ENCODE results near the gene FEN1.

DNA sequence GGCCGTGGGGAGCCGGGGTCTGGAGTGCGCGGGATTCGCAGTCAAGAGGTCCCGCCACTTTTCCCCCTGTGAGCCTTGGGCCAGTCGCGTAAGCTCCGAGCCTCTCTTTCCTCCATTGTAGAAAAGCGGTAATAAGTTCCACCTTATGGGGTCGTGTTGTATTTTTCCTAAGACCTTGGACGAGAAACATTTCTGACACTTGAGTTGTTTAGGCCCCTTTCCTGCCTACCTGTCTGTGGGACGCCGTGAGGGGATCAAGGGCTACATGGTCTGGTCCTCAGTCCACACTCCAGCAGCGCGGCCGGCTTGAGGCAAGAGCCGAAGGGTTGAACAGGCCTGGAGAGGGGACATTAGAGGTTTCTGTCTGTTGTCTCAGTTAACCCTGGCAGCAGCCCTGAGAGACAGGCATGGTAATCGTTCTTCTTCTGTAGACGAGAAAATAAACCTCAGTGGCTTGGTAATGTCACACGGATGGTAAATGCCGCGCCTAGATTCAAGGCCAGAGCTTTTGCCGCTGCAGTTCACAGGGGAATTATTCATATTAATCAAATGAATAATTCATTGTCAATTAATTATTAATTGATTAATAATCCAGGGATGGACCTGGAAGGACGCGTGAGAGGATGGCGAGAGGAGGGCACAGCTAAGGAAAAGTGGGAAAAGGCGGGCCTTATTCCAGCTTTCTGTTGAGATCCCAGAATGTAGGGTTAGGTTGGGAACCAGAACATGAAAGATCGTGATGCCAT, 545 bp downstream of the FEN1 start:
- TF ChIP-seq POLR2A (IDR thresholded peaks at IDR 0.05) = no peak
- TF ChIP-seq, protein P1, sequence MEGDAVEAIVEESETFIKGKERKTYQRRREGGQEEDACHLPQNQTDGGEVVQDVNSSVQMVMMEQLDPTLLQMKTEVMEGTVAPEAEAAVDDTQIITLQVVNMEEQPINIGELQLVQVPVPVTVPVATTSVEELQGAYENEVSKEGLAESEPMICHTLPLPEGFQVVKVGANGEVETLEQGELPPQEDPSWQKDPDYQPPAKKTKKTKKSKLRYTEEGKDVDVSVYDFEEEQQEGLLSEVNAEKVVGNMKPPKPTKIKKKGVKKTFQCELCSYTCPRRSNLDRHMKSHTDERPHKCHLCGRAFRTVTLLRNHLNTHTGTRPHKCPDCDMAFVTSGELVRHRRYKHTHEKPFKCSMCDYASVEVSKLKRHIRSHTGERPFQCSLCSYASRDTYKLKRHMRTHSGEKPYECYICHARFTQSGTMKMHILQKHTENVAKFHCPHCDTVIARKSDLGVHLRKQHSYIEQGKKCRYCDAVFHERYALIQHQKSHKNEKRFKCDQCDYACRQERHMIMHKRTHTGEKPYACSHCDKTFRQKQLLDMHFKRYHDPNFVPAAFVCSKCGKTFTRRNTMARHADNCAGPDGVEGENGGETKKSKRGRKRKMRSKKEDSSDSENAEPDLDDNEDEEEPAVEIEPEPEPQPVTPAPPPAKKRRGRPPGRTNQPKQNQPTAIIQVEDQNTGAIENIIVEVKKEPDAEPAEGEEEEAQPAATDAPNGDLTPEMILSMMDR (IDR thresholded peaks at IDR 0.05) = no peak
